AG09309 (cell line): Measurements from ENCODE around the gene CPED1.

Experiments
- DNase-seq: peaks from one replicate; pipeline ENCODE4 v3.0.0-alpha.2; 2010; ENCODE audit warnings: low read depth
- H3K4me3 ChIP-seq: 2 replicates; pipeline ENCODE4 v1.5.1; 2011; ENCODE audit warnings: mild to moderate bottlenecking, low read depth, low read length, moderate library complexity; ENCODE audit not compliant: control insufficient read depth
- CTCF ChIP-seq: IDR thresholded peaks from 2 replicates; pipeline ENCODE4 v1.5.1; 2011; ENCODE audit warnings: mild to moderate bottlenecking, low read depth, low read length, inconsistent platforms; ENCODE audit not compliant: insufficient read depth, control insufficient read depth; ENCODE audit errors: missing control alignments

The CPED1 gene

DNA sequence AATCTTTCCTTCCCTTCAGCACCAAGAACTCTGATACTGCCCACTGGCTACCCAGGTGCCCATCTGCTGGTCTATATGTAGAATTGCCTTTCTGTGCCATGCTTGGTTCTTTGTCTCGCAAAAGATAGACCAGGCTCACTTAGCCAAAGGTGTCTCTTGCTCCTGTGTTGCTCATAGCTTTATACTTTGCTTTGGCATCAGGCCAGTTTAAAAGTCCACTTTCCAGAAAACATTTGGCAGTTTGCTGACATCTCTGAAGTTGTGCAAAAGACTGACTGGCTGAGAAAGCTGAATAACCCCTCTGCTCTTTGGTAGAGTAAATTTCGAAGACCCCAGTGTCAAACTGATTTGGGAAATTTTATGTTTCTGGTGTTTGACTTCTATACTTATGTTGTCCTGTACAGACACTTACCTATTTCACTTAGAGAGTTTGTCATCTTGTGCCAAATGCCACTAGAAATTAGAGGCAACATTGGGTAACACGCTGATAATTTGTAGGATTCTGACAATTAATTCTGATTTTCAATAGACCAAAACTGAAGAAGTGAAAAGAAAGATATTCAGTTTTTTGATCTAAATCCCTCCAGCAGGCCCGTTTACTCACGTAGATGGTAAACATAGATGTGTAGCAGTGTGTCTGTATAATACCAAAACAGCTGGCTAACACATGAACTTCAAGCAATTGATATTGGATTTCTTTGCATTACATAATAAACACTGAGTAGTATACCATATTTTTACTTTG, 91.1 kb downstream of the CPED1 start:
- TF ChIP-seq CTCF, result peak; percentile 36
- no peak for DNase-seq
- H3K4me3 ChIP-seq, result no peak overlapping the region

DNA sequence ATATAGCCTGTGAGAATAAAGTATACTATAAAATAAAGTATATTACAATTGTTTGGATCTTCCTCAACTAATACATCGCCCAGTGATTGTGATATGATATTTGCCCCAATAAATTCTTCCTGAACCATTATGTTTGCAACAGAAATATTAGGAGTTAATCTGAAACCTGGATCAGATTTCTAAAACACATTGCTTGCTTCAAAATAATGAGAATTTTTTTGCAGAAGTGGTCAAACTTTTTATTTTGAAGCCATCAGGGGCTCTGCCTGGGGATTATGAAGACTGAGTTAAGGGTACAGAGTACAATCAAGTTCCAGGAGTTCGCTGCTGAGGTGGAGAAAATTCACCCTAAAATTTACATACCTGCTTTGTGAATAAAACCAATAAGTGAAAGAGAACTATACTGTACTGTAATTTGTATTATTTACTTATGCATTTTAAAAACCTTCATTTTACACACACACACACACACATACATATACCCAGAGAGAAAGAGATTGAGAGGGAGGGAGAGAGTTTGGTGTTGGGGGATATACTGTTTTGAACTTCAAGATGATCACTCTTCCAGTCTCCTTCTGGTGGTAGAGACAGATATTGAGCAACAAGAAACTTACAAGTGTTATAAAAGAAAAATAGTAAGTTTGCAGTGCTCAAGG, 91.9 kb downstream of the CPED1 start:
- no peak overlapping the region for H3K4me3 ChIP-seq
- no peak for DNase-seq
- TF ChIP-seq CTCF, result no peak

DNA sequence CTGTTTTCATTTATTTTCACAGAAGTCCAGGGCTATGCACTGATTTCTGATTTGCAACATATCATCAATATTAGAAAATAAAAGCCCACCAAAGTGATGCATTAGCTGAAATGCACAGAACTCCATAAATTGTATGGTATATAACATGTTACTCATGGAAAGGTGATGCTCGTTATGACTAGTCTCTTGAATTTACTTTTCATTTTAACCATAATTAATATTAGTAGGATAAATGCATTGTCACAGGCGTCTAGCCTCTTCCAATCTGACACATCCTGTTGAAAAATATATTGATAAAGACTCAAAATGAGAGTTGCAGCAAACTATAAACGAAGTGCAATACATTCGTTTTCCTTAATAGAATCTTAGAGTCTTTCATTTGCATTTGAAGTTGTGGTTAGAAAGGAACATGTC, 92.4 kb downstream of the CPED1 start:
- H3K4me3 ChIP-seq, result no peak overlapping the region
- no peak for TF ChIP-seq CTCF
- DNase-seq, result no peak

DNA sequence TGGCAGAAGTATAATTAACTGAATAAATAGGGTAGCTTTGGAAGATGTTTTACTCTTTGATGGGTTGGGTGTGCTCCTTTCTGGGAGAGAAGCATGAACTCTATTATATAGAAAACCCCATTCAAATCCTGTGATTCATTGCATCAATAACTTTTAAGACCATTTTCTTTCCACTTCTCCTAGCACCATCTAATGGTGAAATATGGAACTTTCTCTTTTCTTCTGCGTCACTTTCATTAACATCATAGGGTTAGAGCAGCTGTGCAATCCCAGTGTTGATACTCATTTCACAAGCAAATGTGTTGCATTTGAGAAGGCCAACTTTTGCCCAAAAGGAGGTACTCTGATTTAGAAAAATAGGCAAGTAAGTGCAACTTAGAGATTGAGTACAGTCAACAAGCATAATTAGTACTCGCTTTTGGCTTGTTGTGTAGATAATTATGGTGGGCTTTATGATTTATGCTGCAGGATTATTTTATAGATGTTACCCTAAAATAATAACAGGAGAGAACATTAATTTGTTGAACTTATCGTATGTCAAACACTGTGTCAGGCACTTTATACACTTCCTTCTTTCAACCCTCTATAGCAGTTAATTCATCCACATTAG, 92.9 kb downstream of the CPED1 start:
- peak; percentile 52 for TF ChIP-seq CTCF
- no peak overlapping the region for H3K4me3 ChIP-seq
- peak; percentile 61 for DNase-seq

DNA sequence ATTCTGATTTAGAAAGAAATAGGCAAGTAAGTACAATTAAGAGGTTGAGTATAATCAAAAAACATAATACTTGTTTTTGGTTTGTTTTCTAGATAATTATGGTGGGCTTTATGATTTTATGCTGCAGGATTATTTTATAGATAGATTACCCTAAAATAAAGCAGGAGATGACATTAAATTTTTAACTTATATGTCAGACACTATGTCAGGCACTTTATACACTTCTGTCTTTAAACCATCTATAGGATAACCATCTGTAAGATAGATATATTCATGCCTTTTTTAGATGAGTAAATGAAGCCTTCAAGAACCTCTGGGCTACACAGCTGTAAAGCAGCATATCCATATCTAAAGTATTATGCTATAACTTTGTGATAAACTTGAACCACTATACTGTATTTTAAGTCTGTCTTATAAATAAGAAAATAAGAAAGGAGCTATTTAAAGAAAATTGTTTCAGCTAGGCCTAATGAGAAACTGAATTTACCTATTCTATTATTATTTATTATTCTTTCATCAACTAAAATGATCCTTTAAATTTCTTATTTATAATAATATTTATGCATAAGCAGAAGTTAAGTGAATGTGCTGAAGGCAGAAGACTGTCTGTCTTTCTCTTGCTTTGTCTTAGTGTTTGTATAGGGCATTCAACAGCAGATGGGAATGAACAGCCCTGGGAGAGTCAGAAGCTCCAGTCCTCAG, 94.0 kb downstream of the CPED1 start:
- no peak for DNase-seq
- TF ChIP-seq CTCF, result no peak
- no peak overlapping the region for H3K4me3 ChIP-seq

DNA sequence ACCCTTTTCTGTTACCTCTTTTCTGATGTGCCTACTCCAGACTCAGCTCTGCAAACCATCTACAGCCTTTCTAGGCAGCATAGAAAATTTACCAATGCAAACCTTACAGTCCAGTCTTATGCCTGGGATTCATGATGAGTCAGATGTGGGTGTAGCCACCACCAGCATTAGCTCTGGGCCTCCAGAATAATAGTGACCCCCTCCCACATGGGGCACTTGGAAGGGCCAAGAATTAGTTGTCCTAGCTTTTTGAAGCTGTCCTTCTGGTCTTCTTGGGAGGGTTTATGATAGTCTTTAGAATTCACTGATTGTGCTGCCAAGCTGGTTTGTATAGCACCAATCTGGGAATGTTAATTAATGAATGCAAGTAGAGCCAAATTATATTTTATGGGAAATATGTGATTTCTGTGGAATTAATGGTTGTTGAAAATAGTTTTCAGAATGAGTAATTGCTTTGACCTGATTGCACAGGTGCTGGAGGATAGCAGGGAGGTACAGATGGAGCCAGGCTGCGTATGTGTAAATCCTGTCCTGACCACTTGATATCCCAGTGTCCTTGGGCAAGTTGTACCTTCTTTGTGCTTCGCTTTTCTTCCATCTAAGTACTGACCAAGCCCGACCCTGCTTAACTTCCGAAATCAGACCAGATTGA, 94.8 kb downstream of the CPED1 start:
- TF ChIP-seq CTCF, result no peak
- no peak for DNase-seq
- H3K4me3 ChIP-seq, result no peak overlapping the region
